Progenitor cell of endocrine pancreas (in vitro differentiated cells): ENCODE measurements around the gene PODXL. TPM values are rescaled to one million over a fixed set of nuclear protein-coding genes. Genes with fewer than 3 reads are reported as not detected.
"Not testable (repeated sequence)": the region's sequence is repeated elsewhere in the genome, so short reads cannot be mapped to it uniquely, and the experiment has no call there.

ENCODE experiments used
- DNase-seq: peaks from one replicate; pipeline ENCODE4 v3.0.0; 2021; ENCODE audit warnings: low spot score; ENCODE audit not compliant: unreplicated experiment
- H3K27ac Mint-ChIP-seq: 2 replicates; pipeline ENCODE4 v1.8.0; 2021; ENCODE audit warnings: mild to moderate bottlenecking, moderate library complexity, mixed read lengths
- H3K27me3 Mint-ChIP-seq: 2 replicates; pipeline ENCODE4 v1.8.0; 2021; ENCODE audit warnings: mixed read lengths
- H3K36me3 Mint-ChIP-seq: 2 replicates; pipeline ENCODE4 v1.8.0; 2022; ENCODE audit warnings: mixed read lengths; ENCODE audit not compliant: insufficient read depth
- H3K4me1 Mint-ChIP-seq: 2 replicates; pipeline ENCODE4 v1.8.0; 2021; ENCODE audit warnings: low read depth, mixed read lengths
- H3K4me3 Mint-ChIP-seq: 2 replicates; pipeline ENCODE4 v1.8.0; 2021; ENCODE audit warnings: low read depth, mild to moderate bottlenecking, moderate library complexity, mixed read lengths
- H3K9me3 Mint-ChIP-seq: 2 replicates; pipeline ENCODE4 v1.8.0; 2021; ENCODE audit warnings: low read depth, mixed read lengths
- CTCF ChIP-seq: fragments of 200-600 bp; sonication (generic); IDR thresholded peaks from one replicate; pipeline ENCODE4 v1.5.0; 2021; ENCODE audit warnings: antibody characterized with exemption, mild to moderate bottlenecking; ENCODE audit not compliant: unreplicated experiment
- total RNA-seq: library from RNA; stranded (reverse); gene quantifications from 2 replicates; pipeline ENCODE4 v1.2.1, GENCODE V29; 2021

PODXL gene
- total RNA-seq, 1 donor from 2014 or later, result 21.2 TPM

GRCh38 chr7:131518626-131519025, 37.8 kb downstream of the PODXL start:
- DNase-seq, result no peak
- H3K27ac Mint-ChIP-seq, result no peak overlapping the region
- no peaks in the 10 kb centered on the region for H3K27me3 Mint-ChIP-seq
- H3K9me3 Mint-ChIP-seq, result no peaks in the 10 kb centered on the region
- H3K4me3 Mint-ChIP-seq, result no peak overlapping the region
- H3K4me1 Mint-ChIP-seq, result peaks cover 4% of the 10 kb centered on the region
- no peaks in the 10 kb centered on the region for H3K36me3 Mint-ChIP-seq
- no peak for TF ChIP-seq CTCF

GRCh38 chr7:131517218-131517923, 39.1 kb downstream of the PODXL start:
- Mint-ChIP-seq H3K36me3 (no peaks in the 10 kb centered on the region), H3K27me3 (no peaks in the 10 kb centered on the region), H3K27ac (peak overlapping the region; percentile 73), H3K4me3 (no peak overlapping the region), H3K4me1 (peaks cover 11% of the 10 kb centered on the region), H3K9me3 (no peaks in the 10 kb centered on the region)
- DNase-seq, result no peak
- no peak for TF ChIP-seq CTCF

GRCh38 chr7:131515471-131515870, 41.0 kb downstream of the PODXL start:
- not testable (repeated sequence) for H3K9me3 Mint-ChIP-seq, H3K4me1 Mint-ChIP-seq, H3K36me3 Mint-ChIP-seq, H3K4me3 Mint-ChIP-seq, H3K27ac Mint-ChIP-seq, H3K27me3 Mint-ChIP-seq, DNase-seq

- H3K4me3 Mint-ChIP-seq, result no peak overlapping the region
- H3K9me3 Mint-ChIP-seq, result no peaks in the 10 kb centered on the region
- TF ChIP-seq CTCF, result peak; percentile 95
- peak overlapping the region; percentile 92 for H3K27ac Mint-ChIP-seq
- peak; percentile 81 for DNase-seq
- no peaks in the 10 kb centered on the region for H3K27me3 Mint-ChIP-seq
- peaks cover 2% of the 10 kb centered on the region for H3K36me3 Mint-ChIP-seq
- peaks cover 7% of the 10 kb centered on the region for H3K4me1 Mint-ChIP-seq
These were observed 43.0 kb downstream of the PODXL start for GRCh38 chr7:131513245-131514061.

GRCh38 chr7:131511774-131512535, 44.5 kb downstream of the PODXL start:
- Mint-ChIP-seq H3K4me1 (peaks cover 7% of the 10 kb centered on the region), H3K27me3 (no peaks in the 10 kb centered on the region), H3K4me3 (no peak overlapping the region), H3K9me3 (no peaks in the 10 kb centered on the region), H3K36me3 (peaks cover 2% of the 10 kb centered on the region), H3K27ac (no peak overlapping the region)
- no peak for TF ChIP-seq CTCF
- no peak for DNase-seq
